Measurements from ENCODE around the gene YPEL5. TPM values are rescaled to one million over a fixed set of nuclear protein-coding genes. Genes with fewer than 3 reads are reported as not detected.

The YPEL5 gene
- total RNA-seq, 1 experiment from 2014 or later: 27.1 TPM

- Histone ChIP-seq H3K36me3 (ENCODE audit: control insufficient read depth in 1 of 2, insufficient read depth in 2 of 2, low read length in 2 of 2) (no peaks in the 10 kb centered on the region), H3K4me2 (ENCODE audit: low read length) (no peak overlapping the region), H3K9me2 (ENCODE audit: insufficient read depth) (no peaks in the 10 kb centered on the region), H3K79me2 (ENCODE audit: insufficient read depth, low read length) (no peaks in the 10 kb centered on the region), H3K4me1 (ENCODE audit: control insufficient read depth in 1 of 2, insufficient read depth in 2 of 2, low read length in 2 of 2) (peaks cover 0 to 4% of the 10 kb centered on the region in 2 experiments; a peak in 1 of 4 replicates), H3K27ac (ENCODE audit: low read depth, low read length) (no peak overlapping the region), H3K9me3 (ENCODE audit: control insufficient read depth in 1 of 2, insufficient read depth in 1 of 2, low read depth in 1 of 2, low read length in 2 of 2) (no peaks in the 10 kb centered on the region), H3K9ac (ENCODE audit: low read length) (no peak overlapping the region), H2AFZ (ENCODE audit: low read depth, low read length, poor library complexity, severe bottlenecking) (no peak overlapping the region), H3K27me3 (ENCODE audit: insufficient read depth, low read length) (peaks cover 3% of the 10 kb centered on the region; the same call in 1 of the 2 replicates), H4K20me1 (ENCODE audit: insufficient read depth) (no peaks in the 10 kb centered on the region), H3K4me3 (replicated peaks in 1 of 2; ENCODE audit: low read depth in 1 of 2, low read length in 2 of 2) (no peak overlapping the region)
- ChIA-PET RAD21 (ENCODE audit: low non-redundant PET in 1 of 2, low total read pairs in 2 of 2, uncharacterized antibody in 2 of 2, unreplicated experiment in 2 of 2) (interaction anchor here (1.0 to 1.9 kb wide), 6 partner anchors 9 to 503 kb away, joined by 3 to 9 read pairs (median 4); no protein-coding TSS in a partner anchor), CTCF (interaction anchor here (1.0 to 2.6 kb wide), 9 partner anchors 10 to 503 kb away, joined by 3 to 33 read pairs (median 5); no protein-coding TSS in a partner anchor), POLR2A (no interaction called here)
- ATAC-seq: peak; percentile 93
- TF ChIP-seq TCF7L2 (IDR thresholded peaks at IDR 0.05; ENCODE audit: borderline replicate concordance, extremely low read depth, insufficient read depth, insufficient read length) (no peak), CEBPB (IDR thresholded peaks at IDR 0.05; ENCODE audit: low read depth) (no peak), YY1 (IDR thresholded peaks at IDR 0.05; ENCODE audit: extremely low read depth, insufficient replicate concordance, low read depth, low read length) (no peak), SRF (IDR thresholded peaks at IDR 0.05; ENCODE audit: low read depth) (no peak), CTCF (IDR thresholded peaks at IDR 0.05 in 2 of 3, conservative IDR thresholded peaks at IDR 0.05 in 1 of 3; ENCODE audit: borderline replicate concordance in 1 of 3, insufficient read depth in 1 of 3, low read depth in 2 of 3, low read length in 2 of 3) (peak; percentile 79 to 96 (median 82)), RAD21 (IDR thresholded peaks at IDR 0.05; ENCODE audit: low read depth) (peak; percentile 98), SP1 (IDR thresholded peaks at IDR 0.05; ENCODE audit: low read depth) (no peak)
- intact Hi-C loops (cut with micrococcal nuclease): loop anchor here (1.0 kb wide), 2 partner anchors 43 to 499 kb away; no protein-coding TSS in a partner anchor
- peak; percentile 47 for DNase-seq (ENCODE audit: low read depth, low spot score)
- no TSS peak for BruUV-seq (replicated peaks)
These were observed 61.6 kb downstream of the YPEL5 start for GRCh38 chr2:30208453-30208852.

Measured in HCT116 (cell line).